Measurements from ENCODE around the gene PDZD8. TPM values are rescaled to one million over a fixed set of nuclear protein-coding genes. Genes with fewer than 3 reads are reported as not detected.

PDZD8 gene
- total RNA-seq, 4 donors from 2014 or later, result 15.9 to 25.0 (median 18.1) TPM

DNA sequence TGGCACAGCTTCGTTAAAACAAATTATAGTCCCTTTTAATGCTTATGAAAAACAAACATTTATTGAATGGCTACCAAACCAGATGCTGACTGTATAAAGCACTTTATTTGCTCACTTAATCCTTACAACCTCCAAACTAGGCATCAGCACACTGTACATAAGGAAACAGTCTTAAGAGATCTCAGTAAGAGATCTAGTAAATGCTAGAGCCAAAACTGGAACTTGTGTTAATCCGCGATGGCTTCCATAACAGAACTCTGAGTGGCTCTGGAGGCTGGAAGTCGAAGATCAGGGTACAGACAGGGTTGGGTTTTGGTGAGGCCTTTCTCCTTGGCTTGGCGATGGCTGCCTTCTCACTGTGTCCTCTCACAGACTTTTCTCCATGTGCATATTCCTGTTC, 27.0 kb downstream of the PDZD8 start:
- Histone ChIP-seq H3K4me3 (no peak overlapping the region), H3K27me3 (no peaks in the 10 kb centered on the region), H3K36me3 (no peaks in the 10 kb centered on the region), H3K4me1 (no peaks in the 10 kb centered on the region), H3K27ac (no peak overlapping the region), H3K9me3 (no peaks in the 10 kb centered on the region)
- TF ChIP-seq POLR2A (IDR thresholded peaks at IDR 0.05), result no peak
- TF ChIP-seq, protein P1, sequence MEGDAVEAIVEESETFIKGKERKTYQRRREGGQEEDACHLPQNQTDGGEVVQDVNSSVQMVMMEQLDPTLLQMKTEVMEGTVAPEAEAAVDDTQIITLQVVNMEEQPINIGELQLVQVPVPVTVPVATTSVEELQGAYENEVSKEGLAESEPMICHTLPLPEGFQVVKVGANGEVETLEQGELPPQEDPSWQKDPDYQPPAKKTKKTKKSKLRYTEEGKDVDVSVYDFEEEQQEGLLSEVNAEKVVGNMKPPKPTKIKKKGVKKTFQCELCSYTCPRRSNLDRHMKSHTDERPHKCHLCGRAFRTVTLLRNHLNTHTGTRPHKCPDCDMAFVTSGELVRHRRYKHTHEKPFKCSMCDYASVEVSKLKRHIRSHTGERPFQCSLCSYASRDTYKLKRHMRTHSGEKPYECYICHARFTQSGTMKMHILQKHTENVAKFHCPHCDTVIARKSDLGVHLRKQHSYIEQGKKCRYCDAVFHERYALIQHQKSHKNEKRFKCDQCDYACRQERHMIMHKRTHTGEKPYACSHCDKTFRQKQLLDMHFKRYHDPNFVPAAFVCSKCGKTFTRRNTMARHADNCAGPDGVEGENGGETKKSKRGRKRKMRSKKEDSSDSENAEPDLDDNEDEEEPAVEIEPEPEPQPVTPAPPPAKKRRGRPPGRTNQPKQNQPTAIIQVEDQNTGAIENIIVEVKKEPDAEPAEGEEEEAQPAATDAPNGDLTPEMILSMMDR (IDR thresholded peaks at IDR 0.05 in 4 of 5, conservative IDR thresholded peaks at IDR 0.05 in 1 of 5), result no peak
- ATAC-seq (no peak), DNase-seq (no peak)
- in situ Hi-C loops (cut with MboI; ENCODE audit: low sequenced_read_pairs in 4 of 4), result no loop called here
- intact Hi-C loops (cut with DNase I; ENCODE audit: low total_unique reads), result no loop called here

GRCh38 chr10:117346574-117346973, 28.7 kb downstream of the PDZD8 start:
- H3K27ac ChIP-seq, result no peak overlapping the region
- ATAC-seq (no peak), DNase-seq (no peak)
- intact Hi-C loops (cut with DNase I; ENCODE audit: low total_unique reads) (no loop called here), in situ Hi-C loops (cut with MboI; ENCODE audit: low sequenced_read_pairs in 4 of 4) (no loop called here)
- H3K4me3 ChIP-seq, result no peak overlapping the region
- H3K36me3 ChIP-seq, result no peaks in the 10 kb centered on the region
- H3K27me3 ChIP-seq, result no peaks in the 10 kb centered on the region
- TF ChIP-seq POLR2A (IDR thresholded peaks at IDR 0.05), result no peak
- TF ChIP-seq, protein P1 (IDR thresholded peaks at IDR 0.05 in 4 of 5, conservative IDR thresholded peaks at IDR 0.05 in 1 of 5), result no peak
- H3K4me1 ChIP-seq, result no peaks in the 10 kb centered on the region
- no peaks in the 10 kb centered on the region for H3K9me3 ChIP-seq

- Histone ChIP-seq H3K27me3 (no peaks in the 10 kb centered on the region), H3K36me3 (no peaks in the 10 kb centered on the region), H3K9me3 (no peaks in the 10 kb centered on the region), H3K4me3 (no peak overlapping the region), H3K4me1 (no peaks in the 10 kb centered on the region), H3K27ac (no peak overlapping the region)
- no peak for TF ChIP-seq POLR2A (IDR thresholded peaks at IDR 0.05)
- TF ChIP-seq, protein P1 (IDR thresholded peaks at IDR 0.05 in 4 of 5, conservative IDR thresholded peaks at IDR 0.05 in 1 of 5), result no peak
- in situ Hi-C loops (cut with MboI; ENCODE audit: low sequenced_read_pairs in 4 of 4) (no loop called here), intact Hi-C loops (cut with DNase I; ENCODE audit: low total_unique reads) (no loop called here)
- DNase-seq, result no peak
- ATAC-seq, result no peak
Measured at GRCh38 chr10:117345143-117345542, 30.1 kb downstream of the PDZD8 start.

- intact Hi-C loops (cut with DNase I; ENCODE audit: low total_unique reads), result no loop called here
- H3K27me3 ChIP-seq, result no peaks in the 10 kb centered on the region
Measured at GRCh38 chr10:117342641-117343040, 32.6 kb downstream of the PDZD8 start.

More at GRCh38 chr10:117342641-117343040, 32.6 kb downstream of the PDZD8 start:
- H3K27ac ChIP-seq, result no peak overlapping the region
- ATAC-seq, result no peak
- H3K9me3 ChIP-seq, result no peaks in the 10 kb centered on the region
- no peaks in the 10 kb centered on the region for H3K4me1 ChIP-seq
- no peak overlapping the region for H3K4me3 ChIP-seq
- TF ChIP-seq POLR2A (IDR thresholded peaks at IDR 0.05), result no peak
- TF ChIP-seq, protein P1 (IDR thresholded peaks at IDR 0.05 in 4 of 5, conservative IDR thresholded peaks at IDR 0.05 in 1 of 5), result no peak
- in situ Hi-C loops (cut with MboI; ENCODE audit: low sequenced_read_pairs in 4 of 4), result no loop called here
- no peak for DNase-seq
- H3K36me3 ChIP-seq, result no peaks in the 10 kb centered on the region
